Mucosa of gallbladder (tissue), 1 donor: ENCODE results near the gene ZNF408. TPM values are rescaled to one million over a fixed set of nuclear protein-coding genes. Genes with fewer than 3 reads are reported as not detected.
"Not testable (repeated sequence)": the region's sequence is repeated elsewhere in the genome, so short reads cannot be mapped to it uniquely, and the experiment has no call there.

Experiments used
- DNase-seq: peaks from one replicate; pipeline ENCODE4 v3.0.0-alpha.2; 2020; ENCODE audit warnings: low spot score
- total RNA-seq: library from RNA; stranded (reverse); gene quantifications from one replicate; pipeline ENCODE4 v1.2.1, GENCODE V29; 2021
- donor health status: DM: no; HTN: no; CAD: no.

Gene ZNF408
- total RNA-seq = 12.9 TPM

GRCh38 chr11:46700241-46701077 is at the start of gene ZNF408, which contains the start of gene ARHGAP1:
TSS of gene ZNF408 (plus strand) at chr11:46701031. CDS start at chr11:46701048, 17 bp downstream.
TSS of gene ARHGAP1 (minus strand) at chr11:46700619. CDS start at chr11:46696107, 4,512 bp downstream.
- peak; percentile 99 for DNase-seq

DNA sequence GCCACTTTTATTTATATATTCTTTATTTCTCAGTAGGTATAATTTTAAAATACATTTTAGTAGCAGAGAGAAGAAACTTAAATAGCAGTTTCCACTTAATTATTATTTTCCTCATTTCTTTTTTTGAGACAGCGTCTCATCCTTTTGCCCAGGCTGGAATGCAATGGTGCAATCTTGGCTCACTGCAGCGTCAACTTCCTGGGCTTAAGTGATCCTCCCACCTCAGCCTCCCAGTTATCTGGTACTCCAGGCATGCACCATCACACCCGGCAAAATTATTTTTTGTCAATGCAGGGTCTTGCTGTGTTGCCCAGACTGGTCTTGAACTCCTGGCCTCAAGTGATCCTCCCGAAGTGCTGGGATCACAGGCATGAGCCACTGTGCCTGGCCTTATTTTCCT is 45.2 kb upstream of the ZNF408 start:
- no peak for DNase-seq

DNA sequence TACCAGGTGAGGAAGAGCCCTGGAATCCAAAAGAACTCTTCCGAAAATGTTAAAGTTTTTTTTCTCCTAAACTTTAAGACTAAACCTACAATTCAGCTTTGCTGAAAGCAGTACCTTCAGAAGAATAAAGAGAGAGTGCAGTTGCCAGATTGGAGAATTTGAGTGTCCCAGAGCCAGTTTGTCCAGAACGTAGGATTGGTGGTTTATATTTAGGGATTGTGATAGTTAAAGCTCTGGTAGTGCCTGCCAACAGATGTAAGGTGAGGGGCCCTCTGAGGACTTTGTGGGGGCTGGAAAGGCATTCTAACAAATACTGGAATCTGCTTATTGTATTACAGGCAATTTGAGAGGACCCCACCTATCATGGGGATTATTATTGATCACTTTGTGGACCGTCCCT is 43.6 kb upstream of the ZNF408 start:
- DNase-seq = no peak

- no peak for DNase-seq
Observed at GRCh38 chr11:46658259-46658658, 42.6 kb upstream of the ZNF408 start.

GRCh38 chr11:46659908-46660307 is 40.9 kb upstream of the ZNF408 start:
- no peak for DNase-seq

DNA sequence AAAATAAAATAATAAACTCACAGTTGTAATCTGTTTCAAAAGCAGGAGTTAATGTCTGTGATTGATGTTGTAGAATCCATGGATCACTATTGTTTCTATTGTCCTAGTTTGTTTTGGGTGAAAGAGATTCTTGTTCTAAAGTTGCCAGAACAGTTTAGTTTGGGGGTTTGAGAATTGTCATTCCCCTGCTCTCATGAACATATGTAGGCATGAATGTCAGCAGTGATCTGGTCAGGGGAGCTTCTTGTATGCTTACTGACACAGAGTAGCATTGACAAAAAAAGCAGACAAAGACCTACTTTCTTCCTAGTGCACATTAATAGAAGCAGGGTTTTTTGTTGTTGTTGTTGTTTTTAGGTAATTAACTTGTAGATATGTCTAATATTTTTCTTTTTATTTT is 39.0 kb upstream of the ZNF408 start:
- no peak for DNase-seq

- DNase-seq = no peak
Observed at GRCh38 chr11:46662366-46662765, 38.5 kb upstream of the ZNF408 start.

- no peak for DNase-seq
Observed at GRCh38 chr11:46663277-46663940, 37.4 kb upstream of the ZNF408 start.

- no peak for DNase-seq
Observed at GRCh38 chr11:46664612-46665011, 36.2 kb upstream of the ZNF408 start.

- no peak for DNase-seq
Observed at GRCh38 chr11:46665356-46665755, 35.5 kb upstream of the ZNF408 start.

DNA sequence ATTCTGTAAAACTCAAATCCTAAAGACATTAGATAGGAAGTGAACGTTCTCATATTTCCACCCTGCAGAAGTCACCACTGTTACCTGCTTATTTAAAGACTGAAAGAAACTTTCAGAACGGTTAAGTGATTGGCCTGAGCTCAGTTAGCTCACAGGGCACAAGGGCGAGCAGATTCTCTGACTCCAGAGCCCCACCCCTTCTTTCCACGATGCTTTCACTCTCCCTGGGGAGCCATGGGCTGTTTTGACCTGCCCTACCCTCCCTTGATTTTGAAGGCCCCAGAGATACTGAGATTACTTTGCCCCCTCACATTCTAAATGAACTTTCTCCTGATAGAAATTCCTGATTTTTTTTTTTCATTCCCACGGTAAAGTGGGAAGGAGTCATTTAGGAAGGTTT is 34.3 kb upstream of the ZNF408 start:
- DNase-seq = no peak

GRCh38 chr11:46667043-46667481 is 33.8 kb upstream of the ZNF408 start:
- DNase-seq = no peak

DNA sequence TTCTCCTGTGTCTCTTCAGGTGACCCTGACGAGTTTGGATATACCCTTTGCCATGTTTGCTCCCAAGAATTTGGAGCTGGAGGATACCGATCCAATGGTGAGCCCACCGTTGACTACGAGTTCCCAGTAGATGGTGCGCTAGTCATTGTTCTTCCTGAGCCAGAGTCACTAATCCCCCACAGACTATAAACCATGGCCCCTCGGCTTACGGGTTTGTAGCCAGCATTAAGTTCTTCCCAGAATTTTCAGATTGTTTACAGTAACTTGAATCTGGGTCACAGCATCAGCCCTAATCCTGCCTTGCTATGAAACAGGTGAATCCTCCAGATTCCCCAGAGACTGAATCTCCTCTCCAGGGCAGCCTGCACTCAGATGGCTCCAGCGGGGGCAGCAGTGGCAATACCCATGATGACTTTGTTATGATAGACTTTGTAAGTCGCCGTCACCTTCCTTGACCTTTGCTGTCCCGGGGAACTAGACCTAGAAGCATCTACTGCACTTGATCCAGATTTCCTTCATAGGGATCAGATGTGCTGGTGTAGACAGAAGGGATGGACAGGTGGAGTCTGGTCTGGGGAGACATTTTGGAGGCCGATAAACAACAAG is 32.2 kb upstream of the ZNF408 start:
- no peak for DNase-seq

DNA sequence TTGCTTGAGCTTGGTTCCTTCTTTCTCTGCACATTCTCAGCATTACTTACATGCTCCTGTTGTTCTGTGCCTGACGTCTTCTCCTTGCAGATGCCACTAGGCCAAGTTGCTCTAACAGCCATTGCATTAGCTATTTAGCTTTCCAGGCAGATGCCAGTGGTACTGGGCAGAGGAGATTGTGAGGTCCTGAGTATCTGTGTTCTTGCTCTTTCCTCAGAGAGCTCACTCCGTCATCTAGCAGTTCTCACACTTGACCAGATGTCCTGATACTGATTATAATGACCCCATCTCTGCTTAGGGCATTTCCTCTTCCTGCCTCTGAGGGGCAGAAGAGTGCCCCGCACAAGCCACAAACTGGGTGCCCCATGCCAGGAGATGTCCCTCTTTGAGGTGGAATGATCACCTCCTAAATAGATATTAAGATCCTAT is 31.1 kb upstream of the ZNF408 start:
- DNase-seq = no peak

GRCh38 chr11:46670521-46670920 is 30.3 kb upstream of the ZNF408 start:
- not testable (repeated sequence) for DNase-seq

GRCh38 chr11:46671958-46672315 is 28.9 kb upstream of the ZNF408 start:
- no peak for DNase-seq

DNA sequence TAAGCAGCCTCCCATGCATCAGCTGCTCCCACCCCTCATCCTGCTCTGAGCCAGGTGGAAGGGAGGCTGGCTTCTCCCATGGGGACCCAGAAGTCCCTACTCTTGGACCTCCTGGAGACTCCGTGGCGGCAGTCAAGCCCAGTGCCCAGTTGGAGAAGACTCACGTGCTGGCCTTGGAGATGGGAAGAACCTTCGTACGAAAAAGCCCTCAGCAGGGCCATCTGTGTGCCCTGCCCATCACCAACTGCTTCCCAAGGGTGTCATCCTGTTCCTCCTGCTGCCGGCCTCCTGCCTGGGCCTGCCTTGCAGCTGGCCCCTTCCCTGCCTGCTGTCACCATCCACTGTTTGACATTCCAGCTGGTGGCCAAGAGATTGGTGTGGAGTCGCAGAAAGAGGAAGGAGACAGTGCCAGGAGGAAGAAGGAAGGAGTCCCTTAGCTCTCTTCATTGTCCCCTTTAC is 28.4 kb upstream of the ZNF408 start:
- no peak for DNase-seq

- no peak for DNase-seq
Observed at GRCh38 chr11:46673713-46674462, 26.9 kb upstream of the ZNF408 start.

- no peak for DNase-seq
Observed at GRCh38 chr11:46674463-46675287, 26.2 kb upstream of the ZNF408 start.

DNA sequence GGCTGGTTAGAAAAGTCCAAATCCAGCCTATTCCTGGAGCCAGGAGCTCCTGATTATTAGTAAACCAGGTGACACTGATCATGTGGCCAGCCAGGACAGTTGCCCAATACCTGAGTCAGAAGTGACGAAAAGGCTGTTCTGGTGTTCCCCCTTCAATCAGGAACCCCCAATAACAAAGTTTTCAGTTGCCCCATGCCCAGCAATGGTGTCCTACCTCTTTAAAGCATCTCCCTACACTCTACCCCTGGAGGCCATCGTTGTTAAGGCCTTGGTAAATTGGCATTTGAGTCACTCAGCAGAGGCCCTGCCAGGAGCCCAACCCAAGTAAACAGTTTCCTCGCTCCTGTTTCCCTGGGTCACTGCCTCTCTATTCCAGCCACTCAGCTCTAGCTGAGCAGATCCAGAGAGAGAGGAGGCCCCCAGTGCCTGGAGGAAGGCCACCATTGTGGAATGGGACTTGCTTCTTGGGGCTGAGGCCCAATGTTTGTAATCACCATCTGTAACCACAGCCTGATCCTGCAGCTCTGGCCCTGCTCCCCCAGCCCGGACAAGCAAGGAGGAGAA is 25.5 kb upstream of the ZNF408 start:
- DNase-seq = peak; percentile 65

- DNase-seq = no peak
Observed at GRCh38 chr11:46675949-46676348, 24.9 kb upstream of the ZNF408 start.
